HCT116 (cell line): ENCODE data around the gene LRRC71. TPM values are rescaled to one million over a fixed set of nuclear protein-coding genes. Genes with fewer than 3 reads are reported as not detected.

ENCODE experiments used
- ATAC-seq: fragments of 200-7000 bp; cut with Tn5 transposase; 2 replicates; pipeline ENCODE4 v1.9.1; 2020; ENCODE audit warnings: mild to moderate bottlenecking, moderate library complexity
- BruUV-seq: library from RNA; stranded (reverse); fragments of 400-500 nt; replicated peaks from 2 replicates; lab custom pipeline; 2021; lab: Mats Ljungman, UMichigan
- CTCF ChIA-PET: fragments of 300-600 bp; sonication (Branson Sonifier 250); formaldehyde crosslinking; loops from one replicate; lab custom pipeline; 2021; ENCODE audit warnings: antibody characterized with exemption; lab: Charles Lee
- POLR2A ChIA-PET: fragments of 300-600, 350-600 bp; sonication (Branson Sonifier 250); formaldehyde crosslinking; loops from one replicate; lab custom pipeline; 2021; ENCODE audit warnings: antibody characterized with exemption; lab: Charles Lee
- RAD21 ChIA-PET, 2 experiments: fragments of 300-600 bp; sonication (Branson Sonifier 250); formaldehyde crosslinking; loops; one replicate each; lab custom pipeline; 2023; ENCODE audit warnings: low total read pairs in 2 of 2; ENCODE audit not compliant: uncharacterized antibody in 2 of 2, unreplicated experiment in 2 of 2, low non-redundant PET in 1 of 2; lab: Charles Lee
- DNase-seq: peaks from one replicate; pipeline ENCODE4 v3.0.0-alpha.2; 2010; ENCODE audit warnings: low read depth, low spot score
- H2AFZ ChIP-seq: fragments of 200-600 bp; shearing (Covaris generic), sonication (generic); 2 replicates; pipeline ENCODE4 v1.6.1; 2017; ENCODE audit warnings: low read depth, mixed run types, mixed read lengths, antibody characterized with exemption, low read length; ENCODE audit not compliant: poor library complexity, severe bottlenecking
- H3K27ac ChIP-seq: 2 replicates; pipeline ENCODE4 v1.5.1; 2012; ENCODE audit warnings: low read depth, low read length
- H3K27me3 ChIP-seq: fragments of 200-600 bp; sonication (generic); 2 replicates; pipeline ENCODE4 v1.6.1; 2016; ENCODE audit warnings: mixed run types, low read length, mixed read lengths; ENCODE audit not compliant: insufficient read depth
- H3K36me3 ChIP-seq, 2 experiments: fragments of 200-500 bp in 1 of 2; fragments of 200-600 bp in 1 of 2; sonication (Bioruptor generic) in 1 of 2; sonication (generic) in 1 of 2; 2 replicates each; pipeline versions ENCODE4 v1.5.1 to v1.6.1; 2014 to 2016; ENCODE audit warnings: low read length in 2 of 2, inconsistent platforms in 1 of 2, mixed read lengths in 1 of 2, mixed run types in 1 of 2; ENCODE audit not compliant: insufficient read depth in 2 of 2, control insufficient read depth in 1 of 2
- H3K4me1 ChIP-seq, 2 experiments: fragments of 200-600 bp in 1 of 2; sonication (generic) in 1 of 2; 2 replicates each; pipeline versions ENCODE4 v1.5.1 to v1.6.1; 2012 to 2017; ENCODE audit warnings: low read length in 2 of 2, inconsistent platforms in 1 of 2, mild to moderate bottlenecking in 1 of 2, mixed read lengths in 1 of 2, mixed run types in 1 of 2, moderate library complexity in 1 of 2; ENCODE audit not compliant: insufficient read depth in 2 of 2, control insufficient read depth in 1 of 2
- H3K4me2 ChIP-seq: fragments of 200-600 bp; sonication (generic); 2 replicates; pipeline ENCODE4 v1.6.1; 2017; ENCODE audit warnings: mixed run types, low read length, mixed read lengths
- H3K4me3 ChIP-seq, 2 experiments: fragments of 200-600 bp in 1 of 2; sonication (generic) in 1 of 2; replicated peaks in 1 of 2; 2 replicates each; pipeline ENCODE4 v1.5.1; 2011 to 2016; ENCODE audit warnings: low read length in 2 of 2, control low read depth in 1 of 2, low read depth in 1 of 2, mild to moderate bottlenecking in 1 of 2, mixed read lengths in 1 of 2, mixed run types in 1 of 2
- H3K79me2 ChIP-seq: fragments of 200-600 bp; sonication (generic); 2 replicates; pipeline ENCODE4 v1.6.1; 2017; ENCODE audit warnings: mild to moderate bottlenecking, mixed run types, low read length, moderate library complexity, mixed read lengths; ENCODE audit not compliant: insufficient read depth
- H3K9ac ChIP-seq: fragments of 200-600 bp; sonication (generic); 2 replicates; pipeline ENCODE4 v1.6.1; 2016; ENCODE audit warnings: low read length, mixed read lengths
- H3K9me2 ChIP-seq: fragments of 200-600 bp; sonication (generic), shearing (Covaris generic); 2 replicates; pipeline ENCODE4 v1.6.1; 2017; ENCODE audit warnings: mixed run types, mild to moderate bottlenecking, moderate library complexity; ENCODE audit not compliant: insufficient read depth
- H3K9me3 ChIP-seq, 2 experiments: fragments of 200-500 bp in 1 of 2; fragments of 200-600 bp in 1 of 2; sonication (Bioruptor generic) in 1 of 2; sonication (generic) in 1 of 2; 2 replicates each; pipeline ENCODE4 v1.6.1; 2014 to 2017; ENCODE audit warnings: low read length in 2 of 2, mixed read lengths in 2 of 2, inconsistent platforms in 1 of 2, low read depth in 1 of 2, mild to moderate bottlenecking in 1 of 2, mixed run types in 1 of 2, moderate library complexity in 1 of 2; ENCODE audit not compliant: control insufficient read depth in 1 of 2, insufficient read depth in 1 of 2
- H4K20me1 ChIP-seq: fragments of 200-600 bp; sonication (generic), shearing (Covaris generic); 2 replicates; pipeline ENCODE4 v1.6.1; 2017; ENCODE audit warnings: mixed run types, mild to moderate bottlenecking, moderate library complexity; ENCODE audit not compliant: insufficient read depth
- CBX3 ChIP-seq: IDR thresholded peaks from 2 replicates; pipeline ENCODE4 v1.6.1; 2012; ENCODE audit warnings: low read depth
- CEBPB ChIP-seq: IDR thresholded peaks from 2 replicates; pipeline ENCODE4 v1.6.1; 2012; ENCODE audit warnings: low read depth
- EZH2 ChIP-seq: fragments of 200-600 bp; sonication (generic); IDR thresholded peaks from 2 replicates; pipeline ENCODE4 v1.6.1; 2017; ENCODE audit warnings: antibody characterized with exemption, mixed run types
- EZH2phosphoT487 ChIP-seq: fragments of 200-600 bp; IDR thresholded peaks from 2 replicates; pipeline ENCODE4 v1.6.1; 2018; ENCODE audit warnings: antibody characterized with exemption, borderline replicate concordance
- FOSL1 ChIP-seq: IDR thresholded peaks from 2 replicates; pipeline ENCODE4 v1.6.1; 2012; ENCODE audit warnings: low read depth
- RAD21 ChIP-seq: IDR thresholded peaks from 2 replicates; pipeline ENCODE4 v1.6.1; 2012; ENCODE audit warnings: low read depth, mild to moderate bottlenecking
- SP1 ChIP-seq: IDR thresholded peaks from 2 replicates; pipeline ENCODE4 v1.6.1; 2012; ENCODE audit warnings: low read depth
- SRF ChIP-seq: IDR thresholded peaks from 2 replicates; pipeline ENCODE4 v1.6.1; 2012; ENCODE audit warnings: low read depth
- TCF7L2 ChIP-seq: IDR thresholded peaks from 2 replicates; pipeline ENCODE4 v1.7.0; 2011; ENCODE audit warnings: borderline replicate concordance, inconsistent platforms; ENCODE audit not compliant: insufficient read depth, insufficient read length; ENCODE audit errors: extremely low read depth
- YY1 ChIP-seq: IDR thresholded peaks from 2 replicates; pipeline ENCODE4 v1.6.1; 2011; ENCODE audit warnings: low read length, low read depth, moderate library complexity, mild to moderate bottlenecking; ENCODE audit not compliant: insufficient replicate concordance; ENCODE audit errors: extremely low read depth
- ZFX ChIP-seq: fragments of 450-650 bp; IDR thresholded peaks from 2 replicates; pipeline ENCODE4 v1.6.1; 2017
- intact Hi-C: fragments of 100-400 bp; cut with micrococcal nuclease; formaldehyde crosslinking; loops from 2 replicates; pipeline ENCODE4 v1.10.0; 2022
- total RNA-seq: library from RNA; stranded (reverse); gene quantifications from one replicate; pipeline ENCODE4 v1.2.1, GENCODE V29; 2021; ENCODE audit not compliant: unreplicated experiment
- TF ChIP-seq, protein P1 (sequence below): IDR thresholded peaks from 2 replicates; pipeline ENCODE4 v1.6.1; 2011; ENCODE audit warnings: mild to moderate bottlenecking, low read length, moderate library complexity; ENCODE audit not compliant: insufficient replicate concordance; ENCODE audit errors: extremely low read depth
- TF ChIP-seq, protein P2 (sequence below): IDR thresholded peaks from 2 replicates; pipeline ENCODE4 v1.6.1; 2012; ENCODE audit warnings: low read depth
- TF ChIP-seq, protein P3 (sequence below): IDR thresholded peaks from 2 replicates; pipeline ENCODE4 v1.6.1; 2012
- TF ChIP-seq, protein P4 (sequence below): IDR thresholded peaks from 2 replicates; pipeline ENCODE4 v1.6.1; 2012

The LRRC71 gene
- total RNA-seq, 1 experiment from 2014 or later, result not detected

DNA sequence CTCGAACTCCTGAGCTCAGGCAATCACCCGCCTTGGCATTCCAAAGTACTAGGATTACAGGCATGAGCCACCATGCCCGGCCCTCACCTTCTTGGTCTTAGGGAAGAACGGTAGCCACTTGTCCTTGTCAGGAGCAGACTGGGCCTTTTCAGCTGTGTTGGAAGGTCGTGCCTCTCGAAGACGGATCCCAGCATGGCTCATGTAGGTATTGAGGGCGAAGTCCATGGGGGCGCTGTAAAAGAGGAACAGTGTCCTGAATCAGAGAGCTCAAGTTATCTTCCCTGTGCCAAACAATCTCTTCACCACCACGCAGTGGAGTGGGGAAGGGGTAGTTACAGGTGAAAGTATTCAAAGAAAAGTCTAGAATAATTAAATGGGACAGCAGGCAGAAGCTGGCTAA lies 35.9 kb downstream of the LRRC71 start:
- H3K36me3 ChIP-seq, result peaks cover 17 to 24% of the 10 kb centered on the region in 2 experiments

More for the DNA sequence above, 35.9 kb downstream of the LRRC71 start:
- no peaks in the 10 kb centered on the region for H3K27me3 ChIP-seq
- DNase-seq (no peak), ATAC-seq (no peak)
- no peak overlapping the region for H2AFZ ChIP-seq
- H3K9ac ChIP-seq, result no peak overlapping the region
- ChIA-PET RAD21 (no interaction called here), POLR2A (no interaction called here), CTCF (no interaction called here)
- no peak overlapping the region for H3K4me2 ChIP-seq
- intact Hi-C loops, result no loop called here
- H3K79me2 ChIP-seq, result no peaks in the 10 kb centered on the region
- no peaks in the 10 kb centered on the region for H3K9me2 ChIP-seq
- H3K4me1 ChIP-seq, result no peaks in the 10 kb centered on the region
- no peak overlapping the region for H3K4me3 ChIP-seq
- no peaks in the 10 kb centered on the region for H4K20me1 ChIP-seq
- BruUV-seq, result no TSS peak
- H3K9me3 ChIP-seq, result no peaks in the 10 kb centered on the region
- no peak overlapping the region for H3K27ac ChIP-seq
- TF ChIP-seq SP1 (no peak), CBX3 (no peak), CEBPB (no peak), RAD21 (no peak), SRF (no peak), ZFX (no peak), YY1 (no peak), FOSL1 (no peak), EZH2 (no peak), TCF7L2 (no peak), EZH2phosphoT487 (no peak)
- TF ChIP-seq, protein P1, sequence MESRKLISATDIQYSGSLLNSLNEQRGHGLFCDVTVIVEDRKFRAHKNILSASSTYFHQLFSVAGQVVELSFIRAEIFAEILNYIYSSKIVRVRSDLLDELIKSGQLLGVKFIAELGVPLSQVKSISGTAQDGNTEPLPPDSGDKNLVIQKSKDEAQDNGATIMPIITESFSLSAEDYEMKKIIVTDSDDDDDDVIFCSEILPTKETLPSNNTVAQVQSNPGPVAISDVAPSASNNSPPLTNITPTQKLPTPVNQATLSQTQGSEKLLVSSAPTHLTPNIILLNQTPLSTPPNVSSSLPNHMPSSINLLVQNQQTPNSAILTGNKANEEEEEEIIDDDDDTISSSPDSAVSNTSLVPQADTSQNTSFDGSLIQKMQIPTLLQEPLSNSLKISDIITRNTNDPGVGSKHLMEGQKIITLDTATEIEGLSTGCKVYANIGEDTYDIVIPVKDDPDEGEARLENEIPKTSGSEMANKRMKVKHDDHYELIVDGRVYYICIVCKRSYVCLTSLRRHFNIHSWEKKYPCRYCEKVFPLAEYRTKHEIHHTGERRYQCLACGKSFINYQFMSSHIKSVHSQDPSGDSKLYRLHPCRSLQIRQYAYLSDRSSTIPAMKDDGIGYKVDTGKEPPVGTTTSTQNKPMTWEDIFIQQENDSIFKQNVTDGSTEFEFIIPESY, result no peak
- TF ChIP-seq, protein P2, sequence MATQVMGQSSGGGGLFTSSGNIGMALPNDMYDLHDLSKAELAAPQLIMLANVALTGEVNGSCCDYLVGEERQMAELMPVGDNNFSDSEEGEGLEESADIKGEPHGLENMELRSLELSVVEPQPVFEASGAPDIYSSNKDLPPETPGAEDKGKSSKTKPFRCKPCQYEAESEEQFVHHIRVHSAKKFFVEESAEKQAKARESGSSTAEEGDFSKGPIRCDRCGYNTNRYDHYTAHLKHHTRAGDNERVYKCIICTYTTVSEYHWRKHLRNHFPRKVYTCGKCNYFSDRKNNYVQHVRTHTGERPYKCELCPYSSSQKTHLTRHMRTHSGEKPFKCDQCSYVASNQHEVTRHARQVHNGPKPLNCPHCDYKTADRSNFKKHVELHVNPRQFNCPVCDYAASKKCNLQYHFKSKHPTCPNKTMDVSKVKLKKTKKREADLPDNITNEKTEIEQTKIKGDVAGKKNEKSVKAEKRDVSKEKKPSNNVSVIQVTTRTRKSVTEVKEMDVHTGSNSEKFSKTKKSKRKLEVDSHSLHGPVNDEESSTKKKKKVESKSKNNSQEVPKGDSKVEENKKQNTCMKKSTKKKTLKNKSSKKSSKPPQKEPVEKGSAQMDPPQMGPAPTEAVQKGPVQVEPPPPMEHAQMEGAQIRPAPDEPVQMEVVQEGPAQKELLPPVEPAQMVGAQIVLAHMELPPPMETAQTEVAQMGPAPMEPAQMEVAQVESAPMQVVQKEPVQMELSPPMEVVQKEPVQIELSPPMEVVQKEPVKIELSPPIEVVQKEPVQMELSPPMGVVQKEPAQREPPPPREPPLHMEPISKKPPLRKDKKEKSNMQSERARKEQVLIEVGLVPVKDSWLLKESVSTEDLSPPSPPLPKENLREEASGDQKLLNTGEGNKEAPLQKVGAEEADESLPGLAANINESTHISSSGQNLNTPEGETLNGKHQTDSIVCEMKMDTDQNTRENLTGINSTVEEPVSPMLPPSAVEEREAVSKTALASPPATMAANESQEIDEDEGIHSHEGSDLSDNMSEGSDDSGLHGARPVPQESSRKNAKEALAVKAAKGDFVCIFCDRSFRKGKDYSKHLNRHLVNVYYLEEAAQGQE, result no peak
- TF ChIP-seq, protein P3, sequence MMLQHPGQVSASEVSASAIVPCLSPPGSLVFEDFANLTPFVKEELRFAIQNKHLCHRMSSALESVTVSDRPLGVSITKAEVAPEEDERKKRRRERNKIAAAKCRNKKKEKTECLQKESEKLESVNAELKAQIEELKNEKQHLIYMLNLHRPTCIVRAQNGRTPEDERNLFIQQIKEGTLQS, result no peak
- TF ChIP-seq, protein P4, sequence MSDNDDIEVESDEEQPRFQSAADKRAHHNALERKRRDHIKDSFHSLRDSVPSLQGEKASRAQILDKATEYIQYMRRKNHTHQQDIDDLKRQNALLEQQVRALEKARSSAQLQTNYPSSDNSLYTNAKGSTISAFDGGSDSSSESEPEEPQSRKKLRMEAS, result no peak
